H1 (cell line): ENCODE data around the gene FBXL14. TPM values are rescaled to one million over a fixed set of nuclear protein-coding genes. Genes with fewer than 3 reads are reported as not detected.

ENCODE experiments used
- BCL11A ChIP-seq, 2 experiments: IDR thresholded peaks; one replicate each; pipeline ENCODE4 v1.6.1; 2011; ENCODE audit warnings: low read depth in 2 of 2, low read length in 2 of 2, mild to moderate bottlenecking in 2 of 2
- CBX8 ChIP-seq: fragments of 300-800, 300-1000 bp; sonication (generic); IDR thresholded peaks from 2 replicates; pipeline ENCODE4 v1.7.1; 2016; ENCODE audit warnings: low read depth, low read length, borderline replicate concordance
- CHD1 ChIP-seq: IDR thresholded peaks from 2 replicates; pipeline ENCODE4 v1.6.1; 2012; ENCODE audit warnings: low read depth, low read length, improper control_type of control experiment
- CHD7 ChIP-seq: fragments of 300-600 bp; sonication (generic); IDR thresholded peaks from 2 replicates; pipeline ENCODE4 v1.7.1; 2012; ENCODE audit warnings: low read length, moderate library complexity, mild to moderate bottlenecking, inconsistent platforms; ENCODE audit not compliant: insufficient replicate concordance
- CREB1 ChIP-seq: IDR thresholded peaks from 2 replicates; pipeline ENCODE4 v1.6.1; 2012; ENCODE audit warnings: inconsistent platforms
- KDM1A ChIP-seq: fragments of 200-600, 300-600 bp; sonication (generic); IDR thresholded peaks from 2 replicates; pipeline ENCODE4 v1.7.1; 2016; ENCODE audit warnings: mild to moderate bottlenecking, low read length, borderline replicate concordance
- RNF2 ChIP-seq: fragments of 200-900, 300-1000 bp; sonication (generic); IDR thresholded peaks from 2 replicates; pipeline ENCODE4 v1.7.1; 2016; ENCODE audit warnings: borderline replicate concordance, low read depth, mild to moderate bottlenecking, antibody characterized with exemption, low read length; ENCODE audit not compliant: poor library complexity, severe bottlenecking; ENCODE audit errors: missing control alignments
- SP2 ChIP-seq: IDR thresholded peaks from 2 replicates; pipeline ENCODE4 v1.6.1; 2012; ENCODE audit warnings: mild to moderate bottlenecking, low read length, inconsistent platforms
- SRF ChIP-seq: IDR thresholded peaks from 2 replicates; pipeline ENCODE4 v1.6.1; 2011; ENCODE audit warnings: mild to moderate bottlenecking, low read depth, low read length, moderate library complexity
- TEAD4 ChIP-seq: IDR thresholded peaks from 2 replicates; pipeline ENCODE4 v1.6.1; 2012; ENCODE audit warnings: low read depth, low read length, inconsistent platforms, mixed read lengths
- ZNF274 ChIP-seq: IDR thresholded peaks from 2 replicates; pipeline ENCODE4 v1.7.0; 2012; ENCODE audit warnings: low read length, borderline replicate concordance; ENCODE audit errors: extremely low read depth
- polyA plus RNA-seq, 7 experiments: library from polyadenylated mRNA; depleted of rRNA in 3 of 7; stranded (reverse) in 5 of 7; unstranded in 2 of 7; fragments of >200 nt in 5 of 7; fragments of 200-250 nt in 2 of 7; gene quantifications; 1 replicate in 5 of 7; 2 replicates in 1 of 7; 4 replicates in 1 of 7; pipeline versions ENCODE4 v1.2.1 to v1.2.3, GENCODE V29; 2011 to 2013; ENCODE audit warnings: missing spikeins in 2 of 7, mixed read lengths in 2 of 7
- total RNA-seq: library from RNA; stranded (reverse); fragmentation: NEBNext Ultra II Directional; extraction: Animal tissue kit (Norgen Biotek cat#: 25700); gene quantifications from 2 replicates; pipeline ENCODE4 v1.2.1, GENCODE V29; 2021

Gene FBXL14
- total and polyA plus RNA-seq, 2 of the 8 experiments (the other 6 are each of a cell fraction or from before 2014, with no cell fraction given), result 5.5 to 9.6 TPM

- no peak for TF ChIP-seq CHD7
- no peak for TF ChIP-seq BCL11A (IDR thresholded peaks at IDR 0.05; ENCODE audit: low read depth in 2 of 2, low read length in 2 of 2)
- no peak for TF ChIP-seq KDM1A
- no peak for TF ChIP-seq CBX8
- TF ChIP-seq SP2, result no peak
- no peak for TF ChIP-seq SRF
- no peak for TF ChIP-seq ZNF274
- TF ChIP-seq RNF2, result no peak
- no peak for TF ChIP-seq TEAD4
- TF ChIP-seq CHD1, result no peak
- TF ChIP-seq CREB1, result no peak
These were observed 55.2 kb downstream of the FBXL14 start (continued) for GRCh38 chr12:1539135-1539534.
